DMS114 treated with DMSO at 0.1 percent for 48 hours (cell line): ENCODE results near the gene SGSM1.
"Not testable (repeated sequence)": the region's sequence is repeated elsewhere in the genome, so short reads cannot be mapped to it uniquely, and the experiment has no call there.

Source experiments
- DNase-seq: peaks from one replicate; lab custom pipeline; 2025; ENCODE audit not compliant: unreplicated experiment; lab: John Stamatoyannopoulos, UW

Gene SGSM1

GRCh38 chr22:24893341-24894070 is 87.5 kb downstream of the SGSM1 start:
- no peak for DNase-seq

GRCh38 chr22:24894220-24894975 is 88.4 kb downstream of the SGSM1 start:
- DNase-seq: no peak

- no peak for DNase-seq
These were observed 89.0 kb downstream of the SGSM1 start for GRCh38 chr22:24894998-24895397.

- no peak for DNase-seq
These were observed 95.4 kb downstream of the SGSM1 start for GRCh38 chr22:24901448-24901847.

- DNase-seq: no peak
These were observed 99.9 kb downstream of the SGSM1 start for GRCh38 chr22:24905909-24906308.

GRCh38 chr22:24907101-24907500 is 101.1 kb downstream of the SGSM1 start:
- not testable (repeated sequence) for DNase-seq

GRCh38 chr22:24920029-24920428 is 114.0 kb downstream of the SGSM1 start:
- DNase-seq: no peak

GRCh38 chr22:24925586-24926427 is 119.8 kb downstream of the SGSM1 start:
- DNase-seq: no peak

GRCh38 chr22:24926428-24926725 is 120.4 kb downstream of the SGSM1 start:
- no peak for DNase-seq

GRCh38 chr22:24926849-24927579 is 121.0 kb downstream of the SGSM1 start:
- no peak for DNase-seq

- DNase-seq: no peak
These were observed 122.3 kb downstream of the SGSM1 start for GRCh38 chr22:24928322-24928721.

GRCh38 chr22:24930678-24931077 is 124.7 kb downstream of the SGSM1 start:
- no peak for DNase-seq

- no peak for DNase-seq
These were observed 129.9 kb downstream of the SGSM1 start for GRCh38 chr22:24935771-24936483.

- peak; percentile 44 for DNase-seq
These were observed 131.1 kb downstream of the SGSM1 start for GRCh38 chr22:24937114-24937513.

GRCh38 chr22:24938741-24939341 is 132.8 kb downstream of the SGSM1 start:
- peak; percentile 35 for DNase-seq

- DNase-seq: no peak
These were observed 136.3 kb downstream of the SGSM1 start for GRCh38 chr22:24942301-24942700.

GRCh38 chr22:24944217-24944937 is 138.4 kb downstream of the SGSM1 start:
- DNase-seq: no peak

- no peak for DNase-seq
These were observed 139.4 kb downstream of the SGSM1 start for GRCh38 chr22:24945430-24945829.

- no peak for DNase-seq
These were observed 141.4 kb downstream of the SGSM1 start for GRCh38 chr22:24947383-24947782.
